Glomerular visceral epithelial cell (primary cell): Measurements from ENCODE around the gene MIPOL1.
"Not testable (repeated sequence)": the region's sequence is repeated elsewhere in the genome, so short reads cannot be mapped to it uniquely, and the experiment has no call there.

Source experiments
- DNase-seq: peaks from one replicate; pipeline ENCODE4 v3.0.0-alpha.2; 2016; ENCODE audit errors: extremely low spot score

The MIPOL1 gene

GRCh38 chr14:37187294-37187693, 10.4 kb upstream of the MIPOL1 start:
- no peak for DNase-seq

- not testable (repeated sequence) for DNase-seq
Measured at GRCh38 chr14:37187840-37188577, 9.7 kb upstream of the MIPOL1 start.

- not testable (repeated sequence) for DNase-seq
Measured at GRCh38 chr14:37189733-37190132, 8.0 kb upstream of the MIPOL1 start.

GRCh38 chr14:37194698-37195097, 3.0 kb upstream of the MIPOL1 start:
- DNase-seq = no peak

- DNase-seq = no peak
Measured at GRCh38 chr14:37195327-37195726, 2.4 kb upstream of the MIPOL1 start.

- no peak for DNase-seq
Measured at GRCh38 chr14:37196604-37197420, 925 bp upstream of the MIPOL1 start.

GRCh38 chr14:37198273-37198598, 499 bp downstream of the MIPOL1 start:
- no peak for DNase-seq

GRCh38 chr14:37198907-37199306, 1.2 kb downstream of the MIPOL1 start:
- no peak for DNase-seq

- DNase-seq = no peak
Measured at GRCh38 chr14:37201724-37202123, 4.0 kb downstream of the MIPOL1 start.

GRCh38 chr14:37202265-37202664, 4.5 kb downstream of the MIPOL1 start:
- DNase-seq = no peak

- no peak for DNase-seq
Measured at GRCh38 chr14:37202812-37203211, 5.1 kb downstream of the MIPOL1 start.

- no peak for DNase-seq
Measured at GRCh38 chr14:37203423-37203822, 5.7 kb downstream of the MIPOL1 start.

- not testable (repeated sequence) for DNase-seq
Measured at GRCh38 chr14:37205623-37206605, 8.2 kb downstream of the MIPOL1 start.

GRCh38 chr14:37209617-37210016, 11.9 kb downstream of the MIPOL1 start:
- DNase-seq = not testable (repeated sequence)

GRCh38 chr14:37210448-37210847, 12.7 kb downstream of the MIPOL1 start:
- DNase-seq = no peak

- no peak for DNase-seq
Measured at GRCh38 chr14:37213016-37213415, 15.3 kb downstream of the MIPOL1 start.

- DNase-seq = no peak
Measured at GRCh38 chr14:37215345-37215744, 17.6 kb downstream of the MIPOL1 start.

- no peak for DNase-seq
Measured at GRCh38 chr14:37221073-37221472, 23.3 kb downstream of the MIPOL1 start.

- no peak for DNase-seq
Measured at GRCh38 chr14:37223947-37224474, 26.3 kb downstream of the MIPOL1 start.

GRCh38 chr14:37225668-37226067, 27.9 kb downstream of the MIPOL1 start:
- not testable (repeated sequence) for DNase-seq

GRCh38 chr14:37230551-37231194, 32.9 kb downstream of the MIPOL1 start:
- DNase-seq = peak; percentile 58
